DMS153 treated with DMSO at 0.1 percent for 48 hours (cell line): ENCODE measurements around the gene IZUMO4.

Experiments used
- DNase-seq: peaks from one replicate; lab custom pipeline; 2025; ENCODE audit not compliant: unreplicated experiment; lab: John Stamatoyannopoulos, UW

IZUMO4 gene

DNA sequence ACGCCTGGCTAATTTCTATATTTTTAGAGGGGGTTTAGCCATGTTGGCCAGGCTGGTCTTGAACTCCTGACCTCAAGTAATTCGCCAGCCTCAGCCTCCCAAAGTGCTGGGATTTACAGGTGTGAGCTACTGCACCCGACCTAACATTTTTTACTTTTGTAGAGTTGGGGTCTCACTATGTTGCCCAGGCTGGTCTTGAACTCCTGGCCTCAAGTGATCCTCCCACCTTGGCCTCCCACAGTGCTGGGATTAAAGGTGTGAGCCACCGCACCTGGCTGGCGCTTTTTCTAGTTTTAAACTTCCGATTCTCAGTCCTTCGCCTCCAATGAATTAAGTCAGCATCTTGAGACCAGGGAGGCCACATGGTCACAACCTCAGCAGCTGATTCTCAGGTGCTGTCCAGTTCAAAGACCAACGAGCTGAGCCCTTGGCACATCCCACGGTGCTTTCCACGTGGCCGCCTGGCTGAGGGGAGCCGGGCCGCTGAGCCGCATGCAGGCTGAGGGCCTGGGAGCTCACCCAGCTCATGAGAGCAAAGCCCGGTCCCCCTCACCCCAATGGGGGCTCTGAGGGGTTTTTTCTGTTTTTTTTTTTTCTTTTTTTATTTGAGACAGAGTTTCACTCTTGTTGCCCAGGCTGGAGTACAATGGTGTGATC, 45.6 kb downstream of the IZUMO4 start:
- DNase-seq, result no peak

DNA sequence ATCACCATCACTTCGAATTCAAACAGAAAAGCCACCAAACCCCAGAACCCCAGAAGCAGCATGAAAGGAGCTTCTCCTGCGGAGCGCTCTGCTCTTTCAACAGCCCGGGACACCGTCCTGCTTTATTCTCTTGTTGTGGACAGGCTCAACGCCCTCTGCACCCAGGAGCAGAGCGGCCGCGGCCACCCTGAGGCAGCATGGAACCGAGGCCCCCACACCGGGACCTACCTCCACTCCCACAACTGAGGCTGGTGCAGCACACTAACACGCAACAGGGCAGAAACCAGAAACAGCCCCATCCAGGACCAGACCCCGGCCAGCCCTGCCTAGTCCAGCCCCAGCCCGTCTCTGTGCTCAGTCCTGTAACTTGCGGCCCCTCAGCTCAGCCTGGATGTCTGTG, 47.5 kb downstream of the IZUMO4 start:
- no peak for DNase-seq

DNA sequence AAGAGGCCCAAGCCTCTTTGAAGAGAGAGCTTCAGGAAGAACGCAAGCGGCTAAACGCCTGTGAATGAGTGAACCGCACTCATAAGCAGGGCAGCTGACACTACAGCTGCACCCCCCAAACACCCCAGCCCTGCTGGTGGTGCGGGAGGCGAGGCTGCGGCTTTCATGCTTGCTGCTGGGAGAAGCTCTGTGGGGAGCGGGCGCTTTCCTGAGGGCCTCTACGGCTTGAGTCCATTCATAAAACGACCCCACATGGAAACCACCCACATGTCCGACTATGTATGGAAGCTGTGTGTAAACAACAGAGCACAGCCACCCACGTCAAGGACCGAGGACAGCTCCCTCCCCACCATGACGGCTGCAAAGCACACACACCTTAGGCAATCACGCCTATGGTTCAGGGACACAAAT, 49.1 kb downstream of the IZUMO4 start:
- DNase-seq, result no peak

DNA sequence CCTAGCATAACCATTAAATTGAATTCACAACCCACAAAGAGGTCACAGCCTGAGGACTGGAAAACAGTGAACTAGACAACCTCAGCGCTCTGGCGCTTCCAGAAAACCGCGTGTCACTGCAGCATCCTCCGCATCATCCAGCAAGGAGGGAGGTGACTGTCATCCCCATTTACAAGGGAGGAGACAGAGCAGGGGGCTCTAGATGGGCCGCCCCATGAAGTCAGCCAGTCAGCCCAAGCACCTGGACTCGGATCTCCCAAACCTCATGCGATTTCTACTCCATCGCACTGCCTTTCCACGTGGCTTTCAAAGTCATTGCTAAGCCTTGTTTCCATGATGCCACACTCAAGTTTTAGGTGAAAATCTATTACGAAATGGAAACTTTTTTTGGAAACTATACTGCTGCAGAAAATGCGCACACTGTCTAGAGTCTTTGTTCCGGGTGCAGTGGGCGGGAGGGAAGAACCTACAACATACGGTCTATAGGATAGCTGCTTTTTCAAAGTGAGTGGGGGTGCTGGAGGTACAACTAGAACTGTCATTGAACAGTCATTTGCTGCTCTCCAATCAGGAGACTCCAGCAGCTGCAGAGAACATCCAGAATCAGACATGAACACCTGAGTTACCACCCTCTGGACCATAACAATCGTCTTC, 51.9 kb downstream of the IZUMO4 start:
- no peak for DNase-seq
